ENCODE data around the gene SLC25A13. TPM values are rescaled to one million over a fixed set of nuclear protein-coding genes. Genes with fewer than 3 reads are reported as not detected.

Gene SLC25A13
- total RNA-seq, 1 experiment from 2014 or later, result 19.5 TPM

- H3K36me3 ChIP-seq (ENCODE audit: low read depth, low read length), result no peaks in the 10 kb centered on the region
- ATAC-seq (peak; percentile 32), DNase-seq (peak; percentile 70)
- peak overlapping the region; percentile 12; the same call in 1 of the 2 replicates for H3K4me3 ChIP-seq (ENCODE audit: low read length)
- no peaks in the 10 kb centered on the region for H3K9me2 ChIP-seq (replicated peaks; ENCODE audit: low read length)
- no peaks in the 10 kb centered on the region for H3K9me3 ChIP-seq (ENCODE audit: low read length)
- peak overlapping the region; percentile 77 for H3K9ac ChIP-seq (ENCODE audit: low read length)
- H3K4me1 ChIP-seq (ENCODE audit: insufficient read depth, low read length), result peaks cover 40% of the 10 kb centered on the region
- H3K4me2 ChIP-seq (ENCODE audit: low read length), result peak overlapping the region; percentile 69
- H4K20me1 ChIP-seq (ENCODE audit: low read length), result 0 out of 2 replicates have a peak, but pooled peaks cover 5% of the 10 kb centered on the region
- peaks cover 76% of the 10 kb centered on the region for H3K79me2 ChIP-seq (ENCODE audit: low read length)
- no peak overlapping the region for H2AFZ ChIP-seq (ENCODE audit: low read length)
- intact Hi-C loops (cut with micrococcal nuclease), result loop anchor here (2.0 to 5.0 kb wide), 3 partner anchors 16 to 227 kb away; no protein-coding TSS in a partner anchor
- peak overlapping the region; percentile 97 for H3K27ac ChIP-seq (ENCODE audit: low read length)
- peaks cover 4% of the 10 kb centered on the region for H3F3A ChIP-seq (ENCODE audit: low read length, unreplicated experiment)
- BruUV-seq (replicated peaks), result no TSS peak
- no peaks in the 10 kb centered on the region for H3K27me3 ChIP-seq (ENCODE audit: low read length)
- CTCF ChIA-PET, result no interaction called here
- POLR2A ChIA-PET (ENCODE audit: unreplicated experiment), result no interaction called here
- TF ChIP-seq EZH2 (IDR thresholded peaks at IDR 0.05; ENCODE audit: low read length, unreplicated experiment) (no peak), CTCF (conservative IDR thresholded peaks at IDR 0.05; ENCODE audit: low read depth, low read length) (no peak), EZH2phosphoT487 (IDR thresholded peaks at IDR 0.05; ENCODE audit: borderline replicate concordance, low read length) (no peak)
These were observed 17.3 kb downstream of the SLC25A13 start for GRCh38 chr7:96304573-96304972.

GRCh38 chr7:96303686-96304443, 18.0 kb downstream of the SLC25A13 start:
- TF ChIP-seq EZH2 (IDR thresholded peaks at IDR 0.05; ENCODE audit: low read length, unreplicated experiment) (no peak), CTCF (conservative IDR thresholded peaks at IDR 0.05; ENCODE audit: low read depth, low read length) (no peak), EZH2phosphoT487 (IDR thresholded peaks at IDR 0.05; ENCODE audit: borderline replicate concordance, low read length) (no peak)
- H3K4me2 ChIP-seq (ENCODE audit: low read length), result peak overlapping the region; percentile 69
- ATAC-seq (peak; percentile 55), DNase-seq (peak; percentile 77)
- peaks cover 76% of the 10 kb centered on the region for H3K79me2 ChIP-seq (ENCODE audit: low read length)
- intact Hi-C loops (cut with micrococcal nuclease), result loop anchor here (2.0 to 5.0 kb wide), 3 partner anchors 17 to 227 kb away; no protein-coding TSS in a partner anchor
- peak overlapping the region; percentile 77 for H3K9ac ChIP-seq (ENCODE audit: low read length)
- peak overlapping the region; percentile 12; the same call in 1 of the 2 replicates for H3K4me3 ChIP-seq (ENCODE audit: low read length)
- no peaks in the 10 kb centered on the region for H3K9me2 ChIP-seq (replicated peaks; ENCODE audit: low read length)
- POLR2A ChIA-PET (ENCODE audit: unreplicated experiment), result interaction anchor here (0.5 kb wide), 1 partner anchor 16 kb away, joined by 4 read pairs; no protein-coding TSS in a partner anchor
- no peaks in the 10 kb centered on the region for H3K9me3 ChIP-seq (ENCODE audit: low read length)
- no peaks in the 10 kb centered on the region for H3K27me3 ChIP-seq (ENCODE audit: low read length)
- BruUV-seq (replicated peaks), result no TSS peak
- no peak overlapping the region for H2AFZ ChIP-seq (ENCODE audit: low read length)
- peak overlapping the region; percentile 97 for H3K27ac ChIP-seq (ENCODE audit: low read length)
- CTCF ChIA-PET, result no interaction called here
- H4K20me1 ChIP-seq (ENCODE audit: low read length), result 0 out of 2 replicates have a peak, but pooled peaks cover 5% of the 10 kb centered on the region
- peaks cover 40% of the 10 kb centered on the region for H3K4me1 ChIP-seq (ENCODE audit: insufficient read depth, low read length)
- H3F3A ChIP-seq (ENCODE audit: low read length, unreplicated experiment), result peaks cover 4% of the 10 kb centered on the region
- no peaks in the 10 kb centered on the region for H3K36me3 ChIP-seq (ENCODE audit: low read depth, low read length)
